Measurements from ENCODE around the gene AXIN2. TPM values are rescaled to one million over a fixed set of nuclear protein-coding genes. Genes with fewer than 3 reads are reported as not detected.
A peak's percentile ranks its signal among the peaks of the same experiment; 100 is the strongest.

The AXIN2 gene
- total and polyA plus RNA-seq, 10 of the 15 experiments (the other 5 are each of a cell fraction or from before 2014, with no cell fraction given): 0.47 to 7.8 (median 3.1) TPM

DNA sequence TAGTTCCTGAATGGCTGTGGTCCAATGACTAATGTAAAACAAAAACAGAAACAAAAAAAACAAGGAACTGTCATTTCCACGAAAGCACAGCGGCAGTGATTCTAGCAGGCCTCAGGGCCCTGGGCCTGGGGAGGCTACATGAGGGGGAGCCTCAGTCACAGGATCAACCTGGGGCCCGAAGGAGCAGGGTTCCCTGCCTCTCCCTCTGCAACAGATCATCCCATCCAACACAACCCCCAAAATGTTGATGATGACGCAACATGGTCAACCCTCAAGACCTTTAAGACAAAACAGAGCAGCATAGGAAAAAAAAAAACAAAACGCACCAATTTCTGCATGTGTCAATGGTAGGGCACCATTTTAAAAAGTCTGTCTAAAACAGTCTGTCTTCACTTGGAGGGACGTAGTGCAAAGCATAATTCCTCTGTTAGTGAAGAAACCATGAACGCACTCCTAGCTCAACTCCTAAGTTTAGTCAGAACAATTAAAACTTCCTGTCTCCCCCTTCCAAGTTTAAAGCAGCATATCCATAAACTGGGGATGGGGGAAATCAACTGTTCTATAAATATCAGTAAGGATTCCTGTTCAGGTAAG lies 32.3 kb downstream of the AXIN2 start:
- H3K9ac ChIP-seq (ENCODE audit: control insufficient read depth, insufficient read depth, low read length): no peak overlapping the region
- H3K4me1 ChIP-seq (ENCODE audit: control insufficient read depth, insufficient read depth, low read length): no peaks in the 10 kb centered on the region
- intact Hi-C loops (cut with micrococcal nuclease; ENCODE audit: unreplicated experiment) (no loop called here), in situ Hi-C loops (cut with MboI) (no loop called here)
- no peaks in the 10 kb centered on the region for H3K79me2 ChIP-seq (ENCODE audit: control insufficient read depth, insufficient read depth, low read length)
- H3K4me3 ChIP-seq: no peak overlapping the region
- DNase-seq (ENCODE audit: low read depth, low spot score) (no peak), FAIRE-seq (no peak), ATAC-seq (no peak)
- no peak overlapping the region for H2AFZ ChIP-seq (ENCODE audit: control insufficient read depth, low read depth, low read length)
- WGBS (ENCODE audit: insufficient coverage, insufficient replicate concordance, low lambda C conversion rate, missing lambda C conversion rate): 67% methylated on average over 7 of the region's 7 CpGs
- no peak overlapping the region for H3K4me2 ChIP-seq (ENCODE audit: control insufficient read depth, insufficient read depth)
- no peaks in the 10 kb centered on the region for H3K27me3 ChIP-seq (replicated peaks in 1 of 2; ENCODE audit: control insufficient read depth in 2 of 2, insufficient read depth in 2 of 2, low read length in 1 of 2)
- ChIA-PET RAD21 (ENCODE audit: unreplicated experiment) (interaction anchor here (0.6 kb wide), 1 partner anchor 29 kb away, joined by 3 read pairs; no protein-coding TSS in a partner anchor), CTCF (no interaction called here), POLR2A (no interaction called here), SMC1A (ENCODE audit: uncharacterized antibody, unreplicated experiment) (no interaction called here)
- TSS peak; percentile 61 for BruUV-seq (replicated peaks)
- H4K20me1 ChIP-seq (ENCODE audit: control insufficient read depth, insufficient read depth): no peaks in the 10 kb centered on the region
- peaks cover 0 to 11% of the 10 kb centered on the region in 2 experiments; a peak in 3 of 4 replicates for H3K36me3 ChIP-seq (ENCODE audit: control insufficient read depth in 2 of 2, insufficient read depth in 2 of 2, low read length in 1 of 2)
- no peak overlapping the region for H3K27ac ChIP-seq (ENCODE audit: control insufficient read depth, insufficient read depth)
- TF ChIP-seq IRF4 (IDR thresholded peaks at IDR 0.05; ENCODE audit: low read depth, low read length) (no peak), MYB (IDR thresholded peaks at IDR 0.05; ENCODE audit: borderline replicate concordance, low read depth, low read length) (no peak), ZBTB33 (IDR thresholded peaks at IDR 0.05) (no peak), YY1 (IDR thresholded peaks at IDR 0.05; ENCODE audit: low read depth, low read length) (no peak), SMAD5 (IDR thresholded peaks at IDR 0.05; ENCODE audit: low read depth) (no peak), NR2C1 (IDR thresholded peaks at IDR 0.05) (no peak), JUNB (IDR thresholded peaks at IDR 0.05) (no peak)
- H3K9me3 ChIP-seq (replicated peaks; ENCODE audit: control insufficient read depth, insufficient read depth, low read length): no peaks in the 10 kb centered on the region
